Heart left ventricle (tissue), 16 donors: Measurements from ENCODE around the gene NBAS. TPM values are rescaled to one million over a fixed set of nuclear protein-coding genes. Genes with fewer than 3 reads are reported as not detected.

Experiments
- ATAC-seq, 4 donors: fragments of 200-7000 bp; cut with Tn5 transposase; one replicate each; pipeline ENCODE4 v1.9.1; 2020 to 2022; ENCODE audit warnings: moderate library complexity in 4 of 4, mild to moderate bottlenecking in 3 of 4, moderate number of reproducible peaks in 1 of 4
- DNase-seq, 5 donors: peaks; one replicate each; pipeline ENCODE4 v3.0.0-alpha.2; 2020
- H3K27ac ChIP-seq, 12 donors: fragments of 200-600 bp; sonication (generic) in 4 of 12; one replicate each; pipeline versions ENCODE4 v1.5.0 to v1.8.0; 2016 to 2022; ENCODE audit warnings: mild to moderate bottlenecking in 2 of 12
- H3K27me3 ChIP-seq, 9 donors: fragments of 200-600 bp; sonication (generic) in 2 of 9; one replicate each; pipeline versions ENCODE4 v1.5.1 to v1.8.0; 2016 to 2022; ENCODE audit warnings: mild to moderate bottlenecking in 3 of 9
- H3K36me3 ChIP-seq, 9 donors: fragments of 200-600 bp; sonication (generic) in 2 of 9; one replicate each; pipeline versions ENCODE4 v1.5.0 to v1.8.0; 2018 to 2022; ENCODE audit warnings: mild to moderate bottlenecking in 2 of 9
- H3K4me1 ChIP-seq, 12 donors: fragments of 200-600 bp; sonication (generic) in 4 of 12; one replicate each; pipeline versions ENCODE4 v1.5.0 to v1.8.0; 2016 to 2022; ENCODE audit warnings: mild to moderate bottlenecking in 3 of 12
- H3K4me3 ChIP-seq, 12 donors: fragments of 200-600 bp; sonication (generic) in 4 of 12; one replicate each; pipeline versions ENCODE4 v1.5.0 to v1.8.0; 2017 to 2022; ENCODE audit warnings: mild to moderate bottlenecking in 9 of 12, moderate library complexity in 4 of 12
- H3K9me3 ChIP-seq, 12 donors: fragments of 200-600 bp; sonication (generic) in 4 of 12; one replicate each; pipeline versions ENCODE4 v1.5.0 to v1.8.0; 2016 to 2022; ENCODE audit warnings: mild to moderate bottlenecking in 1 of 12
- POLR2A ChIP-seq, 2 donors: fragments of 450-650 bp; IDR thresholded peaks; one replicate each; pipeline ENCODE4 v1.6.1; 2017; ENCODE audit warnings: antibody characterized with exemption in 2 of 2, mild to moderate bottlenecking in 2 of 2, moderate library complexity in 2 of 2
- WGBS, 4 donors: extraction: QIAGEN DNeasy Blood & Tissue Kit in 2 of 4; methylation state at CpG; one replicate each; pipeline versions ENCODE4 v1.1.5 to v1.1.7; 2013 to 2018; 5-methylcytosine and 5-hydroxymethylcytosine counted together
- intact Hi-C, 10 donors: fragments of 100-400 bp; cut with DNase I; formaldehyde crosslinking; loops; one replicate each; pipeline versions ENCODE4 v1.11.1 to v1.14.2; 2022
- polyA plus RNA-seq, 2 donors: library from polyadenylated mRNA; stranded (reverse); fragments of 200-250 nt; gene quantifications; one replicate each; pipeline ENCODE4 v1.2.3, GENCODE V29; 2013
- total RNA-seq, 9 donors: library from RNA; depleted of rRNA in 2 of 9; stranded (reverse); fragments of >200 nt in 2 of 9; fragmentation: NEBNext Ultra II Directional in 3 of 9; extraction: Animal tissue kit (Norgen Biotek cat#: 25700) in 3 of 9; gene quantifications; one replicate each; pipeline versions ENCODE4 v1.1.0 to v1.2.4, GENCODE V29; 2016 to 2023
- TF ChIP-seq, protein P1 (sequence below), 12 donors: fragments of 200-600 bp; sonication (generic) in 4 of 12; IDR thresholded peaks; one replicate each; pipeline versions ENCODE4 v1.5.0 to v1.8.0; 2018 to 2022; ENCODE audit warnings: antibody characterized with exemption in 12 of 12, mild to moderate bottlenecking in 5 of 12
- donor health status: ischemic (EF 13 %, LVEDD 7.1; RV severe dilation, severe dysfunction).
- donor health status: healthy with polysubstance abuse.
- donor health status: DM: no; HTN: yes; CAD: no.
- donor health status: DM: no; HTN: no; CAD: no.
- donor health status: ischemic (EF 25% LVEDD 6.9; RV normal size, moderate dysfunction).
- donor health status: ischemic (EF 25% LVEDD 5.7; RV mildly dilated, moderate dysfunction).
- donor health status: healthy.
- donor health status: DM: yes; HTN: yes; CAD: no.
- donor health status: ischemic (EF 35%, LVEDD 5.7; RV mildly dilated, moderate dysfunction).
- donor health status: nonischemic (EF 11% LVEDD 7.7; RV severe dilation, severe dysfunction).
- donor health status: DM: yes; HTN: yes; CAD: no.
- donor health status: PGD.
- donor health status: ischemic (EF 29% LVEDD 5.4; RV normal size, mild dysfunction).
- donor health status: nonischemic (EF 23%, LVEDD 6.1; RV moderate dilation, normal function).

Gene NBAS
- total and polyA plus RNA-seq, 11 donors: 23.1 to 63.0 (median 50.5) TPM

GRCh38 chr2:15481000-15481399 is 80.1 kb downstream of the NBAS start:
- peaks cover 0 to 70% (median 40%) of the 10 kb centered on the region in 9 donors for H3K36me3 ChIP-seq
- WGBS, 4 donors: 97 to 99% (median 98%) methylated on average over 3 of the region's 3 CpGs

GRCh38 chr2:15480552-15480951 is 80.6 kb downstream of the NBAS start:
- Histone ChIP-seq H3K27ac (no peak overlapping the region), H3K9me3 (no peaks in the 10 kb centered on the region), H3K36me3 (peaks cover 0 to 68% (median 36%) of the 10 kb centered on the region in 9 donors), H3K4me3 (no peak overlapping the region), H3K4me1 (peaks cover 0 to 5% (median 0%) of the 10 kb centered on the region in 12 donors), H3K27me3 (no peaks in the 10 kb centered on the region)
- ATAC-seq: no peak
- intact Hi-C loops: no loop called here
- no peak for DNase-seq
- TF ChIP-seq, protein P1, sequence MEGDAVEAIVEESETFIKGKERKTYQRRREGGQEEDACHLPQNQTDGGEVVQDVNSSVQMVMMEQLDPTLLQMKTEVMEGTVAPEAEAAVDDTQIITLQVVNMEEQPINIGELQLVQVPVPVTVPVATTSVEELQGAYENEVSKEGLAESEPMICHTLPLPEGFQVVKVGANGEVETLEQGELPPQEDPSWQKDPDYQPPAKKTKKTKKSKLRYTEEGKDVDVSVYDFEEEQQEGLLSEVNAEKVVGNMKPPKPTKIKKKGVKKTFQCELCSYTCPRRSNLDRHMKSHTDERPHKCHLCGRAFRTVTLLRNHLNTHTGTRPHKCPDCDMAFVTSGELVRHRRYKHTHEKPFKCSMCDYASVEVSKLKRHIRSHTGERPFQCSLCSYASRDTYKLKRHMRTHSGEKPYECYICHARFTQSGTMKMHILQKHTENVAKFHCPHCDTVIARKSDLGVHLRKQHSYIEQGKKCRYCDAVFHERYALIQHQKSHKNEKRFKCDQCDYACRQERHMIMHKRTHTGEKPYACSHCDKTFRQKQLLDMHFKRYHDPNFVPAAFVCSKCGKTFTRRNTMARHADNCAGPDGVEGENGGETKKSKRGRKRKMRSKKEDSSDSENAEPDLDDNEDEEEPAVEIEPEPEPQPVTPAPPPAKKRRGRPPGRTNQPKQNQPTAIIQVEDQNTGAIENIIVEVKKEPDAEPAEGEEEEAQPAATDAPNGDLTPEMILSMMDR (IDR thresholded peaks at IDR 0.05): no peak
- TF ChIP-seq POLR2A (IDR thresholded peaks at IDR 0.05): no peak

More at GRCh38 chr2:15481000-15481399, 80.1 kb downstream of the NBAS start:
- intact Hi-C loops: no loop called here
- ATAC-seq (no peak), DNase-seq (no peak)
- H3K27me3 ChIP-seq: no peaks in the 10 kb centered on the region
- peaks cover 0 to 5% (median 0%) of the 10 kb centered on the region in 12 donors for H3K4me1 ChIP-seq
- no peak overlapping the region for H3K4me3 ChIP-seq
- H3K27ac ChIP-seq: no peak overlapping the region
- TF ChIP-seq, protein P1 (IDR thresholded peaks at IDR 0.05): no peak
- no peak for TF ChIP-seq POLR2A (IDR thresholded peaks at IDR 0.05)
- H3K9me3 ChIP-seq: no peaks in the 10 kb centered on the region

DNA sequence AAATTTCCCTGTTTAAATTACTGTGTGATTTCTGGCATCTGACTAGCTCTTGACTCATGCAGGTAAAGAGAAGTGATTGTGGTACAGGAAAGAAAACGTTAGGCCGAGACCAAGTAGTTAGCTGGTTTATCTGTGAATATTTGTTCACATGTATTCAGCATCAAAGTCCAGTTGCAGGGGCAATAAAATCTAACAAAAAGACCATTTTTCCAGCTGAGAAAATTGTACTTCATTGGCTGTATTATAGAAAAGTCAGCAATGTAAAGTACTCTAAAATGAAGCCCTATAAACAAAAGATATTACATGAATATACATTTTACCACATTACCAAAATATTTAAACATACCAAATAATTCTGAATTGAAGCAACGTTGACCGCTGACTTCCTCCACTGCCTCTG is 88.3 kb downstream of the NBAS start:
- intact Hi-C loops: no loop called here
- ATAC-seq (no peak), DNase-seq (no peak)
- WGBS, 4 donors: 91 to 96% (median 91%) methylated on average over 4 of the region's 4 CpGs
- Histone ChIP-seq H3K36me3 (peaks cover 0 to 88% (median 50%) of the 10 kb centered on the region in 9 donors), H3K9me3 (no peaks in the 10 kb centered on the region), H3K4me3 (no peak overlapping the region), H3K27me3 (no peaks in the 10 kb centered on the region), H3K27ac (no peak overlapping the region), H3K4me1 (peaks cover 0 to 4% (median 0%) of the 10 kb centered on the region in 12 donors)
- TF ChIP-seq, protein P1 (IDR thresholded peaks at IDR 0.05): no peak
- TF ChIP-seq POLR2A (IDR thresholded peaks at IDR 0.05): no peak

- WGBS, 4 donors: 69 to 85% (median 71%) methylated on average over 3 of the region's 3 CpGs
- peak in 2 of 5 donors; percentile 31 to 51 for DNase-seq
Measured at GRCh38 chr2:15472133-15472532, 89.0 kb downstream of the NBAS start.

More at GRCh38 chr2:15472133-15472532, 89.0 kb downstream of the NBAS start:
- Histone ChIP-seq H3K27ac (no peak overlapping the region), H3K4me3 (no peak overlapping the region), H3K27me3 (no peaks in the 10 kb centered on the region), H3K4me1 (peaks cover 0 to 4% (median 0%) of the 10 kb centered on the region in 12 donors), H3K36me3 (peaks cover 0 to 88% (median 56%) of the 10 kb centered on the region in 9 donors), H3K9me3 (no peaks in the 10 kb centered on the region)
- TF ChIP-seq, protein P1 (IDR thresholded peaks at IDR 0.05): no peak
- no peak for TF ChIP-seq POLR2A (IDR thresholded peaks at IDR 0.05)
- intact Hi-C loops: no loop called here
- ATAC-seq: peak; percentile 20 to 78 (median 48)
